DND-41 (cell line): ENCODE results near the gene PHC2.

Experiments
- CTCF ChIP-seq: IDR thresholded peaks from 2 replicates; pipeline ENCODE4 v1.5.1; 2012; ENCODE audit warnings: borderline replicate concordance, low read length, moderate library complexity, mild to moderate bottlenecking; ENCODE audit not compliant: poor library complexity, severe bottlenecking; ENCODE audit errors: extremely low read depth
- EZH2 ChIP-seq: IDR thresholded peaks from 3 replicates; pipeline ENCODE4 v1.6.1; 2012; ENCODE audit warnings: borderline replicate concordance, low read depth, mild to moderate bottlenecking, moderate library complexity, low read length, inconsistent platforms; ENCODE audit not compliant: severe bottlenecking

DNA sequence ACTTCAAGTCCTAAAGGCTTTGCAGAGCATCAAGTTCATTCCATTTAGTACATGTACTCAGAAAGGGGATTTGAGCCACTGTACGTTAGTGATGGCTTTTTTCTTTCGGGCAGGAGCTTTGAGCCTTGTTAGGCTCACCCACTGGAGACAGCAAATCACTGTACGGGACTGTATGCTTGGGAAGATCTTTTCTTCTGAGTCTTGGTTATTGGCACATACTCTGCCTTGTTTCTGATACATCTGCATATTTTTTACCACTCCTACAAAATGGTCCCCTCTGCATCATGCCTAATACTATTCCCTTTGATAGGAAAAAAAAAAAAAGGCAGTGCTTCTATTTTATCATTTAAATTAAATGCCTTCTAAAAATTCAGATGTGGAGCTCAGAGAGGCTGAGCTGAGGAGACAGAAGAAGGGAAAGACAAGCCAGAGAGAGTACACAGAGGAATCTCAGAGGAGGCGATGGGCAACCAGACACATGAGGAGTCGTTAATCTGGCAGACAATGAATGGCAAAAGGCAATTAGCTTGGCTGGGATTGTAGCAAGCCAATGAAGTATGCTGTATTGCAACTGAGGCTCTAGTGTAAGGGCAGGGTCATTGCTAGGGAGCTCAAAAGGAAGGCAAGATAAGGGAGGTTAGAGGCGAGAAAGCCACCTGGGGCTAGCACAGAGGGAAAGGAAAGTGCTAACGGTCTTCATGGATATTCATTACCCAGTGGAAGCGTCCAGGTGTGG, 39.4 kb downstream of the PHC2 start:
- TF ChIP-seq CTCF (no peak), EZH2 (no peak)
